Colonic mucosa (tissue), 4 donors: ENCODE results near the gene IL17B. TPM values are rescaled to one million over a fixed set of nuclear protein-coding genes. Genes with fewer than 3 reads are reported as not detected.

ENCODE experiments used
- DNase-seq: peaks from one replicate; pipeline ENCODE4 v3.0.0-alpha.2; 2020
- H3K27ac ChIP-seq: fragments of 200-600 bp; one replicate; pipeline ENCODE4 v1.8.0; 2021
- H3K27me3 ChIP-seq: fragments of 200-600 bp; one replicate; pipeline ENCODE4 v1.8.0; 2021
- H3K36me3 ChIP-seq: fragments of 200-600 bp; one replicate; pipeline ENCODE4 v1.8.0; 2021
- H3K4me1 ChIP-seq: fragments of 200-600 bp; one replicate; pipeline ENCODE4 v1.8.0; 2021; ENCODE audit warnings: mild to moderate bottlenecking
- H3K4me3 ChIP-seq: fragments of 200-600 bp; one replicate; pipeline ENCODE4 v1.8.0; 2021
- H3K9ac ChIP-seq, 2 donors: one replicate each; pipeline ENCODE4 v1.7.0; 2013; ENCODE audit warnings: control low read depth in 2 of 2, low read depth in 2 of 2, low read length in 2 of 2
- H3K9me3 ChIP-seq: fragments of 200-600 bp; one replicate; pipeline ENCODE4 v1.8.0; 2021
- CTCF ChIP-seq: fragments of 200-600 bp; IDR thresholded peaks from one replicate; pipeline ENCODE4 v1.8.0; 2022; ENCODE audit warnings: antibody characterized with exemption, mild to moderate bottlenecking
- intact Hi-C: fragments of 100-400 bp; cut with DNase I; formaldehyde crosslinking; loops from one replicate; pipeline ENCODE4 v1.14.1; 2022
- total RNA-seq, 2 donors: library from RNA; stranded (reverse); fragmentation: NEBNext Ultra II Directional in 1 of 2; extraction: Animal tissue kit (Norgen Biotek cat#: 25700) in 1 of 2; gene quantifications; one replicate each; pipeline ENCODE4 v1.2.1, GENCODE V29; 2021
- donor health status: healthy.
- donor health status: DM: no; HTN: no; CAD: no.
- donor health status: DM: no; HTN: no; CAD: no.

Gene IL17B
- total RNA-seq, 2 donors from 2014 or later, result 0.42 TPM; not detected in 1

- H3K9ac ChIP-seq, result no peak overlapping the region
- H3K27me3 ChIP-seq, result no peaks in the 10 kb centered on the region
- no peak for TF ChIP-seq CTCF
- H3K4me3 ChIP-seq, result no peak overlapping the region
- DNase-seq, result no peak
- no peaks in the 10 kb centered on the region for H3K4me1 ChIP-seq
- no peaks in the 10 kb centered on the region for H3K36me3 ChIP-seq
- no peaks in the 10 kb centered on the region for H3K9me3 ChIP-seq
- H3K27ac ChIP-seq, result no peak overlapping the region
- intact Hi-C loops, result no loop called here
Observed at GRCh38 chr5:149341876-149342275, 37.2 kb downstream of the IL17B start.

DNA sequence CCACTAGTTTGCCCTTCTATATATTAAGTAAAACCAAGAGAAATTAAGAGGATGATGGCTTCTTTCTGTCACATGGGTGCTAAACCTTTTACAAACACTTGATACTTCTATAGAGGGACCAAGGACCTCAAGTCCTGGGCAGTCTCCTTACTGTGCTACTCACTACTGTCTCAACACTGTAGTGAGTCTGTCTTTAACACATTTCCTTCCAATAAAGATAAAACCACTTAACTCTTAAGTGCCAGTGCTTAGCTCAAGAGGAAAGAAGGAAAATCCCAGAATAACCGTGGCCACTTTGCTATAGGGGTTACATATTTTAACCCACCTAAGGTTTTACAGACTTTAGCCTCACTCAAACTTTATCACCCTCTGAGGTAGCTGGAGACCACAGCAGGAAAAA lies 38.2 kb downstream of the IL17B start:
- Histone ChIP-seq H3K27me3 (no peaks in the 10 kb centered on the region), H3K4me3 (no peak overlapping the region), H3K4me1 (no peaks in the 10 kb centered on the region), H3K27ac (no peak overlapping the region), H3K36me3 (no peaks in the 10 kb centered on the region), H3K9me3 (no peaks in the 10 kb centered on the region), H3K9ac (no peak overlapping the region)
- TF ChIP-seq CTCF, result no peak
- intact Hi-C loops, result no loop called here
- DNase-seq, result no peak

DNA sequence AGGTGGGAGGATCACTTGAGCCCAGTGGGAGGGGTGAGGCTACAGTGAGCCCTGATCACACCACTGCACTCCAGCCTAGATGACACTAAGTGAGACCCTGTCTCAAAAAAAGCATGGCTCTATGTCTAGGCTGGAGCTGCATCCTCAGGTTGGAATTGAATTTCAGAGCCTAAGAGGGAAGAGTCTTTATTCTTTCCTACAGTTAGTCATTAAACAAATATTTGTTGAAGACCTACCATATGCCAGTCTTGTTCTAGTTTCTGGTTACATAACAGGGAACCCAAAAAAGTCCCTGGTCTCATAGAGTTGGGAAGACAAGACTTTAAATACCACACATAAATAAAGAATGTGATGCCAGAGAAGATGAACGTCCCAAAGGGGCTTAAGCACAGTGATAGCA lies 40.7 kb downstream of the IL17B start:
- DNase-seq, result no peak
- H3K9ac ChIP-seq, result no peak overlapping the region
- intact Hi-C loops, result no loop called here
- H3K36me3 ChIP-seq, result no peaks in the 10 kb centered on the region
- H3K27me3 ChIP-seq, result no peaks in the 10 kb centered on the region
- TF ChIP-seq CTCF, result no peak
- no peaks in the 10 kb centered on the region for H3K9me3 ChIP-seq
- H3K4me1 ChIP-seq, result no peaks in the 10 kb centered on the region
- no peak overlapping the region for H3K4me3 ChIP-seq
- no peak overlapping the region for H3K27ac ChIP-seq

DNA sequence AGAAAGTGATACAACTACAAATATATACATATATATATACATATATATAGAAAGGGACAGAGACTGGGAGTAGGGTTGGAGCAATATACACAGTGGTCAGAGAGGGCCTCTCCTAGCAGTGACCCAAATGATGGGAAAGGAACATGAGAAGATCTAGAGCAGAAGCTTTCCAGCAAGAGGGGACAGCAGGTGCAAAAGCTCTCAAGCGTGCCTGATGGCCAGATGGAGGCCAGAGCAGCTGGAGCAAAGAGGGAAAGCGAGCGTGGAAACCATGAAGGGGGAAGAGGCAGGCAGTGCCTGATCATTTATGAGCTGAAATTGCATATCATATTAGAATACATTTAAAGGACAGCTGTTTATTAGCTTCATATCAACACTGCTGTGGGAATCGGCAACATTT lies 41.4 kb downstream of the IL17B start:
- H3K9ac ChIP-seq, result no peak overlapping the region
- intact Hi-C loops, result no loop called here
- no peaks in the 10 kb centered on the region for H3K36me3 ChIP-seq
- no peak overlapping the region for H3K4me3 ChIP-seq
- no peak for TF ChIP-seq CTCF
- no peak for DNase-seq
- H3K27ac ChIP-seq, result no peak overlapping the region
- no peaks in the 10 kb centered on the region for H3K27me3 ChIP-seq
- H3K4me1 ChIP-seq, result no peaks in the 10 kb centered on the region
- H3K9me3 ChIP-seq, result no peaks in the 10 kb centered on the region

DNA sequence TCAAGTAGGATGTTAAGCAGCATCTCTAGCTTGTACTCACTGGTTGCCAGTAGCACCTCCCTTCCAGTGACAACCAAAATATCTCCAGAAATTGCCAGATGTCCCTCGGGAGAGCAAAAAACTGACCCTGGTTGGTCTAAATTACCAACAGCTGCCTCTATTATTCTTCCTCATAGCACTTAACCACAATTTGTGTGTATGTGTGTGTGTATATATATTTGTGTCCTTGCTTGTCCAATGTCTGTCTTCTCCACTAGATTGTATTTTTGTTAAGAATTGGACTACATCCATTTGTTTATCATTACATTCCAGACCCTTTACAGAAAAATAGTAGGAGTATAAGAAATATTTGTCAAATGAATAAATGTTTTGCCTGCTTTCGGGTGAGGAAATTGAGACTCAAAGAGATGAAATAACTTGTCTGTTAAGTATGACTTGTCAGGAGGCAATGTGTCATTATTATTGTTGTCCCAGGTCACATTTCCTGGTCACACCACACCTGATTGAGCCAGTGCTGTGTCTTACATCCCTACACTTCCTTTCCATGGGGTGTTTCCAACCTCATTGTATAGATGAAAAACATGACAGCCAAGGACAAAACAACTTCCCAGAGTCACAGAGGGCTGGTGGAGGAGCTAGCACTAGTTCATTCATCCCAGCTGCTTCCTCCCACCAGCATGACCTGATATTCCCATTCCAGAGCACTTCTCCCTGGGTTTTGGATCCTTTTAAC lies 45.2 kb downstream of the IL17B start:
- Histone ChIP-seq H3K4me1 (no peaks in the 10 kb centered on the region), H3K4me3 (no peak overlapping the region), H3K27me3 (no peaks in the 10 kb centered on the region), H3K36me3 (no peaks in the 10 kb centered on the region), H3K9me3 (no peaks in the 10 kb centered on the region), H3K27ac (no peak overlapping the region), H3K9ac (no peak overlapping the region)
- DNase-seq, result no peak
- intact Hi-C loops, result no loop called here
- no peak for TF ChIP-seq CTCF
